ENCODE results near the gene CYP4F3.

GRCh38 chr19:15591796-15592195 lies 48.9 kb upstream of the CYP4F3 start:
- no peak for TF ChIP-seq EZH2 (IDR thresholded peaks at IDR 0.05; ENCODE audit: insufficient read depth, poor library complexity, severe bottlenecking)
- no peak for TF ChIP-seq EZH2phosphoT487 (IDR thresholded peaks at IDR 0.05; ENCODE audit: insufficient read depth, low read depth)
